HEK293T (cell line): ENCODE data around the gene NPTX2.

Experiments used
- CTCF ChIA-PET: fragments of 350-600 bp; formaldehyde crosslinking; extraction: SDS; loops from one replicate; lab custom pipeline; 2021; ENCODE audit warnings: antibody characterized with exemption, inconsistent platforms; lab: Yijun Ruan, JAX
- POLR2A ChIA-PET: fragments of 350-600 bp; formaldehyde crosslinking; extraction: SDS; loops from one replicate; lab custom pipeline; 2020; ENCODE audit warnings: antibody characterized with exemption, inconsistent platforms; lab: Yijun Ruan, JAX
- DNase-seq: peaks from one replicate; pipeline ENCODE4 v3.0.0; 2012; ENCODE audit warnings: mixed read lengths; ENCODE audit errors: extremely low spot score
- ARNT ChIP-seq: fragments of 450-650 bp; IDR thresholded peaks from 2 replicates; pipeline ENCODE4 v1.6.1; 2017; ENCODE audit warnings: mild to moderate bottlenecking
- BHLHE40 ChIP-seq: fragments of 450-650 bp; IDR thresholded peaks from 2 replicates; pipeline ENCODE4 v1.6.1; 2016; ENCODE audit warnings: mild to moderate bottlenecking, moderate library complexity, borderline replicate concordance
- CTBP1 ChIP-seq: fragments of 450-650 bp; IDR thresholded peaks from 2 replicates; pipeline ENCODE4 v1.6.1; 2016; ENCODE audit warnings: borderline replicate concordance
- ELF4 ChIP-seq: fragments of 450-650 bp; IDR thresholded peaks from 2 replicates; pipeline ENCODE4 v1.6.1; 2017; ENCODE audit warnings: antibody characterized with exemption
- FOXA1 ChIP-seq: fragments of 450-650 bp; IDR thresholded peaks from 2 replicates; pipeline ENCODE4 v1.6.1; 2016; ENCODE audit warnings: mild to moderate bottlenecking
- FOXK2 ChIP-seq: fragments of 450-650 bp; IDR thresholded peaks from 2 replicates; pipeline ENCODE4 v1.6.1; 2016; ENCODE audit warnings: mild to moderate bottlenecking
- FOXM1 ChIP-seq: fragments of 450-650 bp; IDR thresholded peaks from 2 replicates; pipeline ENCODE4 v1.6.1; 2017; ENCODE audit warnings: mild to moderate bottlenecking, borderline replicate concordance
- HDGF ChIP-seq: fragments of 450-650 bp; IDR thresholded peaks from 2 replicates; pipeline ENCODE4 v1.6.1; 2017; ENCODE audit warnings: antibody characterized with exemption, borderline replicate concordance
- L3MBTL2 ChIP-seq: fragments of 450-650 bp; conservative IDR thresholded peaks from 2 replicates; pipeline ENCODE4 v1.6.1; 2016; ENCODE audit warnings: mild to moderate bottlenecking
- LEF1 ChIP-seq: fragments of 450-650 bp; IDR thresholded peaks from 2 replicates; pipeline ENCODE4 v1.6.1; 2017; ENCODE audit warnings: mild to moderate bottlenecking, borderline replicate concordance
- NFRKB ChIP-seq: fragments of 450-650 bp; IDR thresholded peaks from 2 replicates; pipeline ENCODE4 v1.6.1; 2016; ENCODE audit warnings: mild to moderate bottlenecking, moderate library complexity
- SP1 ChIP-seq: fragments of 450-650 bp; IDR thresholded peaks from 2 replicates; pipeline ENCODE4 v1.6.1; 2017
- SUZ12 ChIP-seq: fragments of 450-650 bp; IDR thresholded peaks from 2 replicates; pipeline ENCODE4 v1.6.1; 2016; ENCODE audit warnings: mild to moderate bottlenecking
- TARDBP ChIP-seq: fragments of 450-650 bp; IDR thresholded peaks from 2 replicates; pipeline ENCODE4 v1.6.1; 2016
- ZNF384 ChIP-seq: fragments of 450-650 bp; IDR thresholded peaks from 2 replicates; pipeline ENCODE4 v1.6.1; 2016
- TF ChIP-seq, protein P1 (sequence below): fragments of 450-650 bp; IDR thresholded peaks from 2 replicates; pipeline ENCODE4 v1.6.1; 2016

NPTX2 gene

DNA sequence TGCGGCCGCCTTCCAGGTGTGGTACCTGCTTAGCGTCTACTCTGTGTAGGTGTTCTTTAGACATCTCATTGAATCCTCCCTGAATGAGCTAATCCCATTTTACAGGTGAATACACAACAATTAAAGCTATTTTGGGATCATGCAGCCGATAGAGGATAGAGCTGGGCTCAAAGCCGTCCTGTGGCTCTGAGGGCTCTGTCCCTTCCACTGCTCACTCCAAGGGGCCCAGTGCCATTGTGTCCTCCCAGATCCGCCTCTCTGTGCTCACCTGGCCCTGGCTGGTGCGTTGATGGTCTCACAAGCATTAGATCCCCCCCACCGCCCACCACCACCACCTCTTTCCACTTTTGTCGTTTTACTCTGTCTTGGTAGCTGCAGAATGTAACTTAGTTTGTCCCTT, 13.1 kb downstream of the NPTX2 start:
- ChIA-PET POLR2A (interaction anchor here (1.7 kb wide), 1 partner anchor 8 kb away, joined by 4 read pairs; no protein-coding TSS in a partner anchor), CTCF (no interaction called here)
- TF ChIP-seq, protein P1, sequence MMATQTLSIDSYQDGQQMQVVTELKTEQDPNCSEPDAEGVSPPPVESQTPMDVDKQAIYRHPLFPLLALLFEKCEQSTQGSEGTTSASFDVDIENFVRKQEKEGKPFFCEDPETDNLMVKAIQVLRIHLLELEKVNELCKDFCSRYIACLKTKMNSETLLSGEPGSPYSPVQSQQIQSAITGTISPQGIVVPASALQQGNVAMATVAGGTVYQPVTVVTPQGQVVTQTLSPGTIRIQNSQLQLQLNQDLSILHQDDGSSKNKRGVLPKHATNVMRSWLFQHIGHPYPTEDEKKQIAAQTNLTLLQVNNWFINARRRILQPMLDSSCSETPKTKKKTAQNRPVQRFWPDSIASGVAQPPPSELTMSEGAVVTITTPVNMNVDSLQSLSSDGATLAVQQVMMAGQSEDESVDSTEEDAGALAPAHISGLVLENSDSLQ: no peak
- TF ChIP-seq L3MBTL2 (no peak), FOXM1 (no peak), FOXA1 (no peak), FOXK2 (no peak), ARNT (no peak), TARDBP (no peak), LEF1 (no peak), ZNF384 (no peak), SUZ12 (no peak), SP1 (no peak), HDGF (no peak), ELF4 (no peak), NFRKB (no peak), CTBP1 (no peak)
- no peak for DNase-seq

DNA sequence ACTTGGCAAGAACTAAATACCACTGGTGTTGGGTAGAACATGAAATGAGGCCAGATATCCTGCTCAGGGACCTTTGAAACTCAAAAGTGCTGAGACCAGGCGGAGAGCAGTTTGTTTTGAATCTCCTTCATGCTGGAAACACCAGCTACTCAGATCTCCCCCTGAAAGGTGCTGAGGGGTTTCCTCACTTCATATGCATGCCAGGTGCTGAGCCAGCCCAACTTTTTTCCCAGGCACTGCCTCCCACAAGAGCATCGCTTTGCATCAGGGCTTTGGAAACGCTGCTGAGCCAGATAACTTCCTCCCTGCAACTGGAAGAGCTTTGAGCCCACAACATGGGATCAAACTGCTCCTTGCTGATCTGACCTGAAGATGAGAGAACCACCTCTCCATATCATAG, 13.7 kb downstream of the NPTX2 start:
- DNase-seq: no peak
- CTCF ChIA-PET: no interaction called here
- TF ChIP-seq TARDBP: no peak
- no peak for TF ChIP-seq HDGF
- TF ChIP-seq, protein P1: no peak
- TF ChIP-seq SP1: no peak
- no peak for TF ChIP-seq ZNF384
- no peak for TF ChIP-seq ELF4
- TF ChIP-seq FOXM1: no peak
- TF ChIP-seq CTBP1: no peak
- TF ChIP-seq L3MBTL2: no peak
- TF ChIP-seq NFRKB: no peak
- no peak for TF ChIP-seq BHLHE40
- no peak for TF ChIP-seq FOXA1
- no peak for TF ChIP-seq ARNT
- TF ChIP-seq FOXK2: no peak
- POLR2A ChIA-PET: interaction anchor here (1.7 kb wide), 1 partner anchor 9 kb away, joined by 4 read pairs; no protein-coding TSS in a partner anchor

DNA sequence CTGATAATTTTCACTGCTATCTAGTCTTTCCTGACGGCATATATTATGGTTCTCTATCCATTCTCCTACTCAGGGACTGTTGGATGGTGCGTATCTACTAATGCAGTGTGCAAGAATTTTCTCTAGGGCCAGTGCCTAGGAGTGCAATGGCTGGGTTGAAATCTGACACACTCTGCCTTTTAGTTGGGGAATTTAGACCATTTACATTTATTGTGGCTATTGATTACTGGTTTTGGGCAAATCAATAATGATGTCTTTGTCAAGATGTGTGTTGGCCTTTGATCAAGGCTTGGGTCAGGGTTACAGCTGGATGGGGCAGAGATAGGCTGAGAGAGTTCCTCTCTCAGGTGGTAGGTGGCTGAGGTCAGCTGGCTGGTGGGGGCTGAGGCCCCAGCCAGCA, 21.8 kb downstream of the NPTX2 start:
- DNase-seq: no peak
- TF ChIP-seq SUZ12: no peak
- no peak for TF ChIP-seq ELF4
- TF ChIP-seq CTBP1: no peak
- no peak for TF ChIP-seq ZNF384
- no peak for TF ChIP-seq FOXM1
- TF ChIP-seq SP1: no peak
- TF ChIP-seq ARNT: no peak
- TF ChIP-seq BHLHE40: no peak
- TF ChIP-seq, protein P1: no peak
- no peak for TF ChIP-seq LEF1
- no peak for TF ChIP-seq HDGF
- no peak for TF ChIP-seq FOXK2
- no peak for TF ChIP-seq TARDBP
- no peak for TF ChIP-seq FOXA1
- no peak for TF ChIP-seq L3MBTL2
- no peak for TF ChIP-seq NFRKB
- ChIA-PET CTCF (no interaction called here), POLR2A (no interaction called here)

DNA sequence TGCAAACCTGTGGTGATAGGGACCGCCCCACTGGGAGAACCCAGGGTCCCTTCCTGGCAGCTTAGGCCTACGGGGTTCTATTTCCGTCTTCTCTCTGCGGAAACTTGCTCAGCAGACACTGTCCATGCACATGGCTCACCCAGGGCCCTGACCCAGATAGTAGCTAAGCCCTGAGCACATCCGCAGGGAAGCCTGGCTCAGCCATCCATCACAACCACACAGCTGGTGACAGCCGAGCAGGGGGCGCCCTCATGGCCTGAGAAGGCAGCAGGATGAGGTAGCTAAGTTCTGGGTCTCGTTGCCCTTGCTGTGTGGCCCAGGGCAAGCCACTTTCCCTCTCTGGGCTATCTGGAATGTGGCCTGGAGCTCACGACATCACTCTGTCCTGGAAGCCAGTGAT, 23.3 kb downstream of the NPTX2 start:
- CTCF ChIA-PET: no interaction called here
- DNase-seq: no peak
- POLR2A ChIA-PET: no interaction called here
- TF ChIP-seq FOXM1 (no peak), ELF4 (no peak), ARNT (no peak), LEF1 (no peak), SUZ12 (no peak)
- TF ChIP-seq, protein P1: no peak

DNA sequence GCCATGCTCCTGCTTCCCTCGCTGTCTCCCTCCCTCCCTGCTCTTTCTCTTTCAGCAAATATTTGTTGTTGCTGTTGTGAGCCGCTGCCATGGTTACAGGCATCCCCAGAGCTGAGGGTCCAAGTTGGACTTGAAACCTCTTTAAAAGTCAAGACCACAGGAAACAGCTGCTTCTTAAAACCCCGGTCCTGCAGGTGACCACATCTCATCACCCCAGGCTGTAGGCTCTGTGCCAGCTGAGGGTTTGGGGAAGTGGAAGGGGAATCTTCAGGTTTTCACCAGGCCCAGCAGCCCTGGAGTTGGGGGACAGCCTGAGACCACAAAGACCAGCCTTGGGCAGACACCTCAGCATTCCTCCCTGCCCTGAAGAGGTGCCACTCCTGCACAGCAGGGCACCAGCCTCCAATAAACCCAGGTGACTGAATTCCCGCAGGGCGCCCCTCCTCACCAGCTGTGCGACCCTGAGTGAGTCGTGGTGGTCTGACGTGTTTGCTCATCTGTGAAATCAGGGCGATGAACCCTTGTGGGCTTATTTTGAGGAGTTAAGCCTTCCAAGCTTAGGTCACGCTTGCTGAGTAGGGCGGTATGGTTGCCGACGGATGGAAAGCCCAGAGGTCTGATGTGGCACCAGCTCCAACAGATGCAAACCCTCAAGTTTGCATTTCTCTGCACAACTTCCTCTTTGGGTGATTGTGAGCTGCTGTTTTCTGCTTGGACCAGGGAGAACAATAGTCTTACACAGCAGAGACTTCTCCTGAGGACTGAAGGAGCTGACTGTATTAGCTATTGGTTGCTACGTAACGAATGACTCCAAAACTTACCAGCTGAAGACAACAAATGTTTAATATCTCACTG, 24.8 kb downstream of the NPTX2 start:
- ChIA-PET CTCF (no interaction called here), POLR2A (no interaction called here)
- no peak for DNase-seq
- TF ChIP-seq SP1 (no peak), CTBP1 (no peak), LEF1 (no peak), NFRKB (no peak), HDGF (no peak), BHLHE40 (no peak), FOXK2 (no peak), SUZ12 (no peak), ELF4 (no peak)
- TF ChIP-seq, protein P1: no peak
